Measurements from ENCODE around the gene UGT1A4. TPM values are rescaled to one million over a fixed set of nuclear protein-coding genes. Genes with fewer than 3 reads are reported as not detected.

The UGT1A4 gene
- polyA plus RNA-seq, 6 donors from 2014 or later = not detected

GRCh38 chr2:233802132-233802815 is 83.7 kb downstream of the UGT1A4 start:
- ATAC-seq (ENCODE audit: low read depth in 2 of 2) = no peak
- Mint-ChIP-seq H3K4me3 (no peak overlapping the region), H3K27me3 (peaks cover 4 to 36% (median 32%) of the 10 kb centered on the region in 3 donors), H3K4me1 (peaks cover 0 to 4% (median 0%) of the 10 kb centered on the region in 3 donors), H3K27ac (no peak overlapping the region), H3K36me3 (no peaks in the 10 kb centered on the region), H3K9me3 (no peaks in the 10 kb centered on the region)
- DNase-seq = no peak

GRCh38 chr2:233803292-233803911 is 84.9 kb downstream of the UGT1A4 start:
- Mint-ChIP-seq H3K4me1 (peaks cover 0 to 4% (median 0%) of the 10 kb centered on the region in 3 donors), H3K9me3 (no peaks in the 10 kb centered on the region), H3K27me3 (peaks cover 4 to 33% (median 27%) of the 10 kb centered on the region in 3 donors), H3K4me3 (no peak overlapping the region), H3K27ac (no peak overlapping the region), H3K36me3 (no peaks in the 10 kb centered on the region)
- ATAC-seq (ENCODE audit: low read depth in 2 of 2) (no peak), DNase-seq (no peak)

GRCh38 chr2:233803994-233804393 is 85.5 kb downstream of the UGT1A4 start:
- Mint-ChIP-seq H3K27me3 (peaks cover 4 to 35% (median 26%) of the 10 kb centered on the region in 3 donors), H3K9me3 (no peaks in the 10 kb centered on the region), H3K4me3 (no peak overlapping the region), H3K36me3 (no peaks in the 10 kb centered on the region), H3K27ac (no peak overlapping the region), H3K4me1 (peaks cover 0 to 4% (median 0%) of the 10 kb centered on the region in 3 donors)
- ATAC-seq (ENCODE audit: low read depth in 2 of 2) (no peak), DNase-seq (no peak)

GRCh38 chr2:233807215-233807865 is 88.8 kb downstream of the UGT1A4 start:
- Mint-ChIP-seq H3K27me3 (peaks cover 8 to 43% (median 41%) of the 10 kb centered on the region in 3 donors), H3K9me3 (no peaks in the 10 kb centered on the region), H3K4me3 (no peak overlapping the region), H3K27ac (no peak overlapping the region), H3K4me1 (no peaks in the 10 kb centered on the region), H3K36me3 (no peaks in the 10 kb centered on the region)
- no peak for ATAC-seq (ENCODE audit: low read depth in 2 of 2)
- no peak for DNase-seq

GRCh38 chr2:233807966-233808935 is 89.7 kb downstream of the UGT1A4 start:
- no peaks in the 10 kb centered on the region for H3K4me1 Mint-ChIP-seq
- H3K27me3 Mint-ChIP-seq = peaks cover 6 to 35% (median 33%) of the 10 kb centered on the region in 3 donors
- DNase-seq (no peak), ATAC-seq (ENCODE audit: low read depth in 2 of 2) (no peak)
- H3K27ac Mint-ChIP-seq = no peak overlapping the region
- H3K36me3 Mint-ChIP-seq = no peaks in the 10 kb centered on the region
- H3K9me3 Mint-ChIP-seq = no peaks in the 10 kb centered on the region
- no peak overlapping the region for H3K4me3 Mint-ChIP-seq

- Mint-ChIP-seq H3K27ac (no peak overlapping the region), H3K9me3 (no peaks in the 10 kb centered on the region), H3K27me3 (peaks cover 6 to 18% (median 13%) of the 10 kb centered on the region in 3 donors), H3K4me1 (no peaks in the 10 kb centered on the region), H3K4me3 (no peak overlapping the region), H3K36me3 (no peaks in the 10 kb centered on the region)
- ATAC-seq (ENCODE audit: low read depth in 2 of 2) = no peak
- no peak for DNase-seq
Observed at GRCh38 chr2:233810385-233810784, 91.8 kb downstream of the UGT1A4 start.

- Mint-ChIP-seq H3K27ac (no peak overlapping the region), H3K4me3 (no peak overlapping the region), H3K9me3 (no peaks in the 10 kb centered on the region), H3K4me1 (no peaks in the 10 kb centered on the region), H3K27me3 (peaks cover 6 to 20% (median 13%) of the 10 kb centered on the region in 3 donors), H3K36me3 (no peaks in the 10 kb centered on the region)
- ATAC-seq (ENCODE audit: low read depth in 2 of 2) (no peak), DNase-seq (no peak)
Observed at GRCh38 chr2:233811087-233811486, 92.6 kb downstream of the UGT1A4 start.

- H3K4me1 Mint-ChIP-seq = no peaks in the 10 kb centered on the region
- H3K9me3 Mint-ChIP-seq = no peaks in the 10 kb centered on the region
- no peaks in the 10 kb centered on the region for H3K36me3 Mint-ChIP-seq
- no peak overlapping the region for H3K4me3 Mint-ChIP-seq
- no peak overlapping the region for H3K27ac Mint-ChIP-seq
- DNase-seq (no peak), ATAC-seq (ENCODE audit: low read depth in 2 of 2) (no peak)
- H3K27me3 Mint-ChIP-seq = peaks cover 6 to 25% (median 13%) of the 10 kb centered on the region in 3 donors
Observed at GRCh38 chr2:233811732-233812131, 93.2 kb downstream of the UGT1A4 start.

GRCh38 chr2:233813236-233814055 is 94.9 kb downstream of the UGT1A4 start:
- ATAC-seq (ENCODE audit: low read depth in 2 of 2) (no peak), DNase-seq (no peak)
- H3K27ac Mint-ChIP-seq = no peak overlapping the region
- H3K4me3 Mint-ChIP-seq = no peak overlapping the region
- no peaks in the 10 kb centered on the region for H3K4me1 Mint-ChIP-seq
- no peaks in the 10 kb centered on the region for H3K9me3 Mint-ChIP-seq
- H3K27me3 Mint-ChIP-seq = peaks cover 6 to 41% (median 19%) of the 10 kb centered on the region in 3 donors
- no peaks in the 10 kb centered on the region for H3K36me3 Mint-ChIP-seq

- no peak overlapping the region for H3K27ac Mint-ChIP-seq
- H3K36me3 Mint-ChIP-seq = no peaks in the 10 kb centered on the region
- no peak for ATAC-seq (ENCODE audit: low read depth in 2 of 2)
- peaks cover 6 to 41% (median 17%) of the 10 kb centered on the region in 3 donors for H3K27me3 Mint-ChIP-seq
- no peak for DNase-seq
- H3K9me3 Mint-ChIP-seq = no peaks in the 10 kb centered on the region
- no peak overlapping the region for H3K4me3 Mint-ChIP-seq
- H3K4me1 Mint-ChIP-seq = no peaks in the 10 kb centered on the region
Observed at GRCh38 chr2:233814056-233814835, 95.7 kb downstream of the UGT1A4 start.

GRCh38 chr2:233815861-233816260 is 97.3 kb downstream of the UGT1A4 start:
- H3K27ac Mint-ChIP-seq = no peak overlapping the region
- DNase-seq (no peak), ATAC-seq (ENCODE audit: low read depth in 2 of 2) (no peak)
- H3K4me3 Mint-ChIP-seq = no peak overlapping the region
- peaks cover 4 to 40% (median 15%) of the 10 kb centered on the region in 3 donors for H3K27me3 Mint-ChIP-seq
- no peaks in the 10 kb centered on the region for H3K4me1 Mint-ChIP-seq
- H3K36me3 Mint-ChIP-seq = no peaks in the 10 kb centered on the region
- H3K9me3 Mint-ChIP-seq = no peaks in the 10 kb centered on the region

- peaks cover 7 to 41% (median 11%) of the 10 kb centered on the region in 3 donors for H3K27me3 Mint-ChIP-seq
- no peak overlapping the region for H3K27ac Mint-ChIP-seq
- DNase-seq (no peak), ATAC-seq (ENCODE audit: low read depth in 2 of 2) (no peak)
- H3K4me3 Mint-ChIP-seq = peak overlapping the region in 1 of 8 donors; percentile 36
- H3K4me1 Mint-ChIP-seq = no peaks in the 10 kb centered on the region
- no peaks in the 10 kb centered on the region for H3K9me3 Mint-ChIP-seq
- no peaks in the 10 kb centered on the region for H3K36me3 Mint-ChIP-seq
Observed at GRCh38 chr2:233816334-233816733, 97.8 kb downstream of the UGT1A4 start.
